ENCODE measurements around the gene GPC2.
"Not testable (repeated sequence)": the region's sequence is repeated elsewhere in the genome, so short reads cannot be mapped to it uniquely, and the experiment has no call there.

GRCh38 chr7:100180084-100180483, 2.9 kb upstream of the GPC2 start:
- not testable (repeated sequence) for TF ChIP-seq CTCF (IDR thresholded peaks at IDR 0.05; ENCODE audit: low read depth, low read length, poor library complexity, severe bottlenecking); EZH2phosphoT487 (IDR thresholded peaks at IDR 0.05; ENCODE audit: borderline replicate concordance, low read length)

Measured in DOHH2 (cell line).